Measurements from ENCODE around the gene CTSW.

The CTSW gene

GRCh38 chr11:65917077-65917433 lies 37.4 kb downstream of the CTSW start:
- no peak for TF ChIP-seq CTCF (IDR thresholded peaks at IDR 0.05; ENCODE audit: low read depth, low read length)
- H3K4me3 ChIP-seq (ENCODE audit: low read depth, low read length): peak overlapping the region; percentile 76

GRCh38 chr11:65917434-65918210 lies 38.0 kb downstream of the CTSW start:
- TF ChIP-seq CTCF (IDR thresholded peaks at IDR 0.05; ENCODE audit: low read depth, low read length): no peak
- peak overlapping the region; percentile 76 for H3K4me3 ChIP-seq (ENCODE audit: low read depth, low read length)

- no peak for TF ChIP-seq CTCF (IDR thresholded peaks at IDR 0.05; ENCODE audit: low read depth, low read length)
- peak within 1 kb of the TSS; percentile 84 for H3K4me3 ChIP-seq (ENCODE audit: low read depth, low read length)
Observed at GRCh38 chr11:65918211-65919140, 38.8 kb downstream of the CTSW start, which contains the start of gene C11orf68. TSS of gene C11orf68 (minus strand) at chr11:65919062. CDS start at chr11:65919031, 31 bp downstream.

GRCh38 chr11:65919141-65919572 lies 39.5 kb downstream of the CTSW start, which contains the start of gene DRAP1:
TSS of gene DRAP1 (plus strand) at chr11:65919426. CDS start at chr11:65919502, 76 bp downstream.
- TF ChIP-seq CTCF (IDR thresholded peaks at IDR 0.05; ENCODE audit: low read depth, low read length): no peak
- H3K4me3 ChIP-seq (ENCODE audit: low read depth, low read length): peak within 1 kb of the TSS; percentile 84

- no peak for TF ChIP-seq CTCF (IDR thresholded peaks at IDR 0.05; ENCODE audit: low read depth, low read length)
- peak overlapping the region; percentile 84 for H3K4me3 ChIP-seq (ENCODE audit: low read depth, low read length)
Observed at GRCh38 chr11:65919573-65920371, 40.1 kb downstream of the CTSW start.

- peak overlapping the region; percentile 84 for H3K4me3 ChIP-seq (ENCODE audit: low read depth, low read length)
- TF ChIP-seq CTCF (IDR thresholded peaks at IDR 0.05; ENCODE audit: low read depth, low read length): no peak
Observed at GRCh38 chr11:65920372-65920802, 40.8 kb downstream of the CTSW start.

All from WI38 (cell line).